ENCODE data around the gene FAHD1. TPM values are rescaled to one million over a fixed set of nuclear protein-coding genes. Genes with fewer than 3 reads are reported as not detected.

The FAHD1 gene
- total RNA-seq, 3 donors from 2014 or later = 27.2 to 35.4 (median 29.7) TPM

DNA sequence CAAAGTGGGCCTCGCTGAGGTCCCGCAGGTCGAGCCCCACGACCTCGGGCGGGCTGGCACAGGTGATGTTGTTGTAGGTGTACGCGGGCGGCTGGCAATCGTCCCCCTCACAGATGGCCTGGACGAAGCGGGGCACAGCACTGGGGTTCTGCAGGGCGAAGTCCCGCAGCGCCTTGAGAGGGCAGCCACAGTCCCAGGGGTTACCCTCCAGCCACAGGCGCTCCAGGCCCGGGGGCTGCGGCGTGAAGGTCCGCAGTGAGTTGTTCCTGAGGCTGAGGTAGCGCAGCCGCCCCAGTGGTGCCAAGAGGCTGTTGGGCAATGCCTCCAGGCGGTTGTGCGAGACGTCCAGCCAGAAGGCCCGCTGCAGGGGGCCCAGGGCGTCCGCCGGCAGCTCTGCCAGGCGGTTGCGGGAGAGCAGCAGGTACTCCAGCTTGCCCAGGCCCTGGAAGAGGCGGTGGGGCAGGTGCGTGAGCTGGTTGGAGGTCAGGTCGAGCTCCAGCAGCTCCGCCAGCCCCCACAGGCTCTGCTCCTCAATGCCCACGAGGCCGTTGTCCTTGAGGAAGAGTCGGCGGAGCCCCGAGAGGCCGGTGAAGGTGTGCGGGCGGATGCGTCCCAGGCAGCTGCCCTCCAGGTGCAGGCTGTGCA, 36.3 kb upstream of the FAHD1 start:
- no peaks in the 10 kb centered on the region for H3K9me3 ChIP-seq
- DNase-seq (ENCODE audit: low spot score in 2 of 2) = no peak
- no peak overlapping the region for H3K4me3 ChIP-seq
- H3K27me3 ChIP-seq = no peaks in the 10 kb centered on the region
- TF ChIP-seq CTCF (IDR thresholded peaks at IDR 0.05) (no peak), POLR2AphosphoS5 (IDR thresholded peaks at IDR 0.05) (no peak)
- peaks cover 0 to 13% of the 10 kb centered on the region in 2 donors for H3K4me1 ChIP-seq
- intact Hi-C loops (cut with DNase I; ENCODE audit: low total_unique reads) = no loop called here
- no peaks in the 10 kb centered on the region for H3K36me3 ChIP-seq
- no peak overlapping the region for H3K27ac ChIP-seq

DNA sequence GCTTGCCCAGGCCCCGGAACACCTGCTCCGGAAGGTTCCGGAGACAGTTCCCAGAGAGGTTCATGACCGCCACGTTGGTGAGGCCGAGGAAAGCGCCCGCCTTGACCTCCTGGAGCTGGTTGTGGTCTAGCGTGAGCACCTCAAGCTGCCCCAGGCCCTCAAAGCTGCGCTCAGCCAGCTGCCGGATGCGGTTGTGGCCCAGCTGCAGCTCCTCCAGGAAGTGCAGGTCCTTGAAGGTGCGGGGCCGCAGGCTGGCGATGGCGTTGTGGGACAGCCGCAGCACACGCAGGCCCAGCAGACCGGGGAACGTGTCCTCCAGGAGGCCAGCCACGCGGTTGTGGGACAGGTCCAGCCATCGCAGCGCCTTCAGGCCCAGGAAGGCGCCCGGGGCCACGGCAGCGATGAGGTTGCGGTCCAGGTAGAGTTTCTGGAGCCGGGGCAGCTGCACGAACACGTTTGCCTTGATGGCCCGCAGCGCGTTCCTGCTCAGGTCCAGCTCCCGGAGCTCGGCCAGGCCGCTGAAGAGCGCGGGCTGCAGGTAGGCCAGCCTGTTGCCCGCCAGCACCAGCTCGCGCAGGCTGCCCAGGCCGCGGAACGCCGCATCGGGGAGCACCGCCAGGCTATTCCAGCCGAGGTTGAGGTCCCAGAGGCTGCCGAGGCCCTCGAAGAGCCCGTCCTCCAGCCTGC, 35.6 kb upstream of the FAHD1 start:
- TF ChIP-seq POLR2AphosphoS5 (IDR thresholded peaks at IDR 0.05) (no peak), POLR2A (IDR thresholded peaks at IDR 0.05) (no peak), CTCF (IDR thresholded peaks at IDR 0.05) (no peak)
- H3K4me3 ChIP-seq = no peak overlapping the region
- H3K4me1 ChIP-seq = peaks cover 0 to 13% of the 10 kb centered on the region in 2 donors
- DNase-seq (ENCODE audit: low spot score in 2 of 2) = no peak
- no peaks in the 10 kb centered on the region for H3K27me3 ChIP-seq
- H3K36me3 ChIP-seq = no peaks in the 10 kb centered on the region
- H3K9me3 ChIP-seq = no peaks in the 10 kb centered on the region
- intact Hi-C loops (cut with DNase I; ENCODE audit: low total_unique reads) = no loop called here
- H3K27ac ChIP-seq = no peak overlapping the region

DNA sequence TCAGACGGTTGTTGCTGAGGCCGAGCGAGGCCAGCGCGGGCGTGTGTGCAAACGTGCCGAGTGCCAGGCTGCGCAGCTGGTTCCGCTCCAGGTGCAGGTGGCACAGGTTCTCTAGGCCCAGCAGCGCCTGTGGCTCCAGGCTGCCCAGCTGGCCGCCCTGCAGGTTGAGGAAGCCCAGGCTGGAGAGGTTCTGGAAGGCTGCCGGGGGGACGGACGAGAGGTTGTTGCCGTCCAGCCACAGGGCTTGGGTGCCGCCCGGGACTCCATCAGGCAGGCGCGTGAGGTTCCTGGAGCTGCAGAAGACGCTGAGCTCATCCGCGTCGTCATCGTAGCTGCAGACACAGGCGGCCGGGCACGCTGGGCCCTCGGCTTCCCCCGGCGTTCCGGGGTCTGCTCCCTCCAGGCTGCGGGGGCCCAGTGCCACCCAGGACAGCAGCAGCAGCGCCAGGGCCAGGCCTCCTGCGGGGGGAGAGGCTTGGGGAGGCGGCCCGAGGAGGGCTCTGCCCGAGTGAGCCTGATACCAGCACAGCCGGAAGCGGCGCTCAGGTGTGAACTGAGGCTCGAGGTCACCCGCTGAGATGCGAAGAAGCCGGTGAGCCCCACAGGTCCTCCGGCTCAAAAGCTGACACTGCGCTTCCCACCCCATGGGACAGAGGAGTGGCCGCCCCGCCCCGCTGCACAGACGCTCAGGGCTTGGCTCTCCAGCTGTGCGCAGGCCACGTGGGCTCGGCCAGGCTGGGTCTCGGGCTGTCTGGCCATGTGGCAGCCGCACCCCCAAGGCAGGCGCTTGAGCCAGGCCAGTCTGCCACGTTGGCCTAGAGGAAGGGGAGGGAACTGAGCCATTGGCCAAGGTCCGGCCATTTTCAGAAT, 34.8 kb upstream of the FAHD1 start:
- H3K4me1 ChIP-seq = peaks cover 0 to 13% of the 10 kb centered on the region in 2 donors
- no peaks in the 10 kb centered on the region for H3K9me3 ChIP-seq
- no peak overlapping the region for H3K27ac ChIP-seq
- no peak for DNase-seq (ENCODE audit: low spot score in 2 of 2)
- intact Hi-C loops (cut with DNase I; ENCODE audit: low total_unique reads) = no loop called here
- H3K36me3 ChIP-seq = no peaks in the 10 kb centered on the region
- H3K27me3 ChIP-seq = no peaks in the 10 kb centered on the region
- TF ChIP-seq POLR2A (IDR thresholded peaks at IDR 0.05) = no peak
- no peak for TF ChIP-seq CTCF (IDR thresholded peaks at IDR 0.05)
- no peak for TF ChIP-seq POLR2AphosphoS5 (IDR thresholded peaks at IDR 0.05)
- no peak overlapping the region for H3K4me3 ChIP-seq

- Histone ChIP-seq H3K4me1 (peaks cover 0 to 13% of the 10 kb centered on the region in 2 donors), H3K9me3 (peaks cover 0 to 2% of the 10 kb centered on the region in 2 donors), H3K27me3 (no peaks in the 10 kb centered on the region), H3K27ac (no peak overlapping the region), H3K4me3 (no peak overlapping the region), H3K36me3 (no peaks in the 10 kb centered on the region)
- DNase-seq (ENCODE audit: low spot score in 2 of 2) = no peak
- intact Hi-C loops (cut with DNase I; ENCODE audit: low total_unique reads) = no loop called here
- TF ChIP-seq POLR2AphosphoS5 (IDR thresholded peaks at IDR 0.05) (no peak), POLR2A (IDR thresholded peaks at IDR 0.05) (no peak), CTCF (IDR thresholded peaks at IDR 0.05) (no peak)
These were observed 34.0 kb upstream of the FAHD1 start for GRCh38 chr16:1792836-1793577.

All from breast epithelium (tissue), 4 donors.